ENCODE measurements around the gene RASA2.
"Not testable (repeated sequence)": the region's sequence is repeated elsewhere in the genome, so short reads cannot be mapped to it uniquely, and the experiment has no call there.

- not testable (repeated sequence) for TF ChIP-seq POLR2AphosphoS5 (IDR thresholded peaks at IDR 0.05; ENCODE audit: low read depth, low read length); POLR2A (IDR thresholded peaks at IDR 0.05; ENCODE audit: low read depth, low read length); SPI1 (IDR thresholded peaks at IDR 0.05; ENCODE audit: low read depth, low read length); TAF1 (IDR thresholded peaks at IDR 0.05; ENCODE audit: low read depth, low read length); PAX5 (IDR thresholded peaks at IDR 0.05; ENCODE audit: insufficient read depth, low read length, severe bottlenecking); POU2F2 (IDR thresholded peaks at IDR 0.05; ENCODE audit: low read depth, low read length)
Measured at GRCh38 chr3:141478840-141479239, 8.0 kb upstream of the RASA2 start.
